ENCODE results near the gene CLDN8. TPM values are rescaled to one million over a fixed set of nuclear protein-coding genes. Genes with fewer than 3 reads are reported as not detected.

CLDN8 gene
- total RNA-seq, 1 donor: not detected

GRCh38 chr21:30164796-30165195, 51.1 kb downstream of the CLDN8 start:
- Histone ChIP-seq H3K27ac (ENCODE audit: low read depth, low read length) (no peak overlapping the region), H3K27me3 (ENCODE audit: insufficient read depth, low read length) (no peaks in the 10 kb centered on the region), H3K9me3 (ENCODE audit: low read depth, low read length) (no peaks in the 10 kb centered on the region), H3K4me1 (ENCODE audit: insufficient read depth, low read length) (no peaks in the 10 kb centered on the region), H4K20me1 (ENCODE audit: insufficient read depth, low read length) (no peaks in the 10 kb centered on the region), H3K36me3 (ENCODE audit: insufficient read depth, low read length) (no peaks in the 10 kb centered on the region), H2AFZ (ENCODE audit: low read length) (no peak overlapping the region), H3K79me2 (ENCODE audit: insufficient read depth, low read length) (no peaks in the 10 kb centered on the region), H3K4me3 (ENCODE audit: insufficient read depth, low read length) (no peak overlapping the region), H3K4me2 (ENCODE audit: insufficient read depth, low read length) (no peak overlapping the region)
- TF ChIP-seq CTCF (IDR thresholded peaks at IDR 0.05; ENCODE audit: extremely low read depth, low read depth, low read length): no peak
- no peak for DNase-seq (ENCODE audit: insufficient read length, low spot score, missing footprints)

Other genes with a start within 250 kb of the CLDN8 start
- not detected in 2 replicates for gene CLDN17, start 49.3 kb downstream of the CLDN8 start, total RNA-seq
- gene KRTAP24-1, start 66.9 kb upstream of the CLDN8 start, total RNA-seq: not detected in 2 replicates
- gene KRTAP25-1, start 73.4 kb upstream of the CLDN8 start, total RNA-seq: not detected in 2 replicates
- gene KRTAP26-1, start 104.2 kb upstream of the CLDN8 start, total RNA-seq: not detected in 2 replicates
- not detected in 2 replicates for gene KRTAP27-1, start 121.6 kb upstream of the CLDN8 start, total RNA-seq
- not detected in 2 replicates for gene KRTAP23-1, start 132.5 kb upstream of the CLDN8 start, total RNA-seq
- gene KRTAP13-2, start 156.2 kb upstream of the CLDN8 start, total RNA-seq: not detected in 2 replicates
- gene KRTAP13-1, start 179.9 kb upstream of the CLDN8 start, total RNA-seq: not detected in 2 replicates
- gene KRTAP13-3, start 209.8 kb upstream of the CLDN8 start, total RNA-seq: not detected in 2 replicates
- gene KRTAP13-4, start 214.1 kb upstream of the CLDN8 start, total RNA-seq: not detected in 2 replicates
- not detected in 2 replicates for gene KRTAP15-1, start 224.2 kb upstream of the CLDN8 start, total RNA-seq

Data from osteoblast (primary cell).